HG03095 (cell line): ENCODE results near the gene RSPO3.

Experiments
- ATAC-seq: cut with Tn5 transposase; IDR thresholded peaks from one replicate; pipeline ENCODE4 v1.9.1; 2021; ENCODE audit warnings: moderate library complexity; ENCODE audit not compliant: unreplicated experiment

Gene RSPO3

GRCh38 chr6:127111526-127111925 lies 6.9 kb upstream of the RSPO3 start:
- no peak for ATAC-seq

DNA sequence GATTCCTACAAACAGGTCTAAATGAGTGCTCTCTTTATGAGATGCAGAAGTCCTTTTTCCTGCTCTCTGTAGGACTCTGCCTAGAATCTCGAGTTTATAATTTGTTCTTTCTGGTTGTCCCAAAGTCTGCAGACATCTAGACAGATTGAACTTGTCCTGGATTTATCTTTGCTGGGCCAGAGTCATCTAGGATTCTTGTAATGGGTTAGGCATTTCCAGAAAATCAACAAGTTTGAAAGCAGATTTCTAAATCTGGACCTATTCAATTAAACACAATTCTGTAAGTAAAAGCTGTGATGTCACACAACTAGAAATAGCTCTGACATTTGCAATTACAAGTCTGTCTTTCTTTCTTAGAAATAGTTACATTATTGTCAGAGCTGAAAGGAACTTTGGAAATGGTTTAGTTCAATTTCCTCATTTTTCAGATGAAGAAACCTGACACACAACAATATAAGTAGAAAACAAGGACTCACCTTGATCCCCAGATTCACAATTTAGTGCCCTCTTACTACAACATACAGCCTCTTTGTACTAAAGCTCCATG lies 4.2 kb upstream of the RSPO3 start:
- ATAC-seq: no peak

- no peak for ATAC-seq
These were observed 3.3 kb upstream of the RSPO3 start for GRCh38 chr6:127115084-127115655.

DNA sequence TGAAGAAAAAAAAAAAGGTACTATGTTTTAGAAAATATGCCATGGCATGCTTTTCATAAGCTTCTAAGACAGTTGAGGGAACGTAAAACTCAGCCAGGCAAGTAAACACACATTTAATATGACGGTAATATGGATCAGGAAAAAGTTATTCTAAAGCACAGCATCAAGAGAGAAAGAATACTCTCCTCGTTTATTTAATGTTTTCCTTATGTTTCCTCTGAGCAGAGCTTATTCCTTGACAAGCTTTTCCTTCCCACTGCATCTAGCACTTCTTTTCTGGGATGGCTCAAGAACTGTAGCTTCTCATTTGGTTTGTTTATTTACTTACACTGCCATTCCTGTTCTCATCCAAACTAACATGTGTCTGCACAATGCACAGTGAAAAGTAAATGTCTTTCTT lies 2.7 kb upstream of the RSPO3 start:
- no peak for ATAC-seq

GRCh38 chr6:127117979-127118297 lies 533 bp upstream of the RSPO3 start:
- ATAC-seq: no peak

DNA sequence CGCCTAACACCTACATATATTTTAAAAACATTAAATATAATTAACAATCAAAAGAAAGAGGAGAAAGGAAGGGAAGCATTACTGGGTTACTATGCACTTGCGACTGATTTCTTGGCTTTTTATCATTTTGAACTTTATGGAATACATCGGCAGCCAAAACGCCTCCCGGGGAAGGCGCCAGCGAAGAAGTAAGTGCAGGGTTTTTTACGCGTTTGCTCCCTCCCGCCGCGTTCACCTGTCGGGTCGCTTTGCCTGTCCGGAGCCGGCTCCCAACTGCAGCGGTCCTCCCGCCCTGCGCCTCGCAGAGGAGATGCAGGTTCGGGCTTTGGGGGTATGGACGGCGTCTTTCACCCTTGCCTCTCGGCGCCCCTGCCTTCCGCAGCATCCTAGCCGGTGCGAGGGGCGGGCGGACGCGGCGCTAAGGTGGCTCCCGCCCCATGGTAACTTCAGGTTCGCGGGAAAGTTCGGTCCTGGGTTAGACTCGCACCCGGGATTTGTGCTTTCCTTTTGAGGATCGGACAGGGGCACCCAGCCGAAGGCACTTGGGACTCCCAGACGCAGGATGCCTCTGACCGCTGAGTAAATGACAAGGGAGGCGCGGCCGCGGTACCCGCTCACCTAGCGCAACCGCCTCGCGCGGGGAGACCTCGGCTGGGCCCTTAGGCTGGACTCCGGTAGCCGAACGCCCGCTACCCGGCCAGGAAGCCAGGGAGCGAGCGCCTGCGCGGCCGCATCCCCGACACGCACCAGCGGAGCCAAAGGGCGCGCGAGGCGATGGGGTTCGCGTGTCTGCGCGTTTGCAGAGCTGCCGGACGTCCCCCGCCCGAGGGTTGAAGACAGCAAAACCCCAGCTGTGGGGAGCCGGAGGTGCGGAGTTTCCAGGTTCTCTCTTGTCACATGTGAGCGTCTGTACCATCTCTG lies 891 bp downstream of the RSPO3 start:
- ATAC-seq: peak; percentile 41

GRCh38 chr6:127120023-127120786 lies 1.7 kb downstream of the RSPO3 start:
- peak; percentile 8 for ATAC-seq

- ATAC-seq: peak; percentile 89
These were observed 2.5 kb downstream of the RSPO3 start for GRCh38 chr6:127120787-127121636.

GRCh38 chr6:127121637-127121960 lies 3.1 kb downstream of the RSPO3 start:
- no peak for ATAC-seq

GRCh38 chr6:127124172-127124571 lies 5.7 kb downstream of the RSPO3 start:
- ATAC-seq: no peak

GRCh38 chr6:127124680-127125079 lies 6.2 kb downstream of the RSPO3 start:
- no peak for ATAC-seq

- ATAC-seq: no peak
These were observed 9.6 kb downstream of the RSPO3 start for GRCh38 chr6:127128066-127128465.

DNA sequence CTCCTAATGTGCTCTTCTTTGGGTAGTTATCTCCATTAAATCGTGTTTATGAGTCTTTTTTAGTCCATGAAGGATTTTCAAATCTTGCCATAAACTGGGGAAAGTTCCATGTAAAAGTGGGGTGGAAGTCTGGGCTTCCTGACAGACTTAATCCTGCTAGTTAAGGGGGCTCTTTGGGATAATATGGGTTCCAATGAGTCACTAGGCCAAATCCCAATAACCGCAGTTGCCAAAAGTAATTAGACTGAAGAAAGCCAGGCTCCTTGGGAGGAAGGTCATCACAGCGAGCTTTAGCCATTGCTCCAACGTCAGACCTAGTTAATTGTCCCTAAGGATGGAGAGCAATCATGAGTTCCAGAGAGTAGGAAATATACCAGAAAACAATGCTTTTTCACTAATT lies 10.8 kb downstream of the RSPO3 start:
- ATAC-seq: no peak

DNA sequence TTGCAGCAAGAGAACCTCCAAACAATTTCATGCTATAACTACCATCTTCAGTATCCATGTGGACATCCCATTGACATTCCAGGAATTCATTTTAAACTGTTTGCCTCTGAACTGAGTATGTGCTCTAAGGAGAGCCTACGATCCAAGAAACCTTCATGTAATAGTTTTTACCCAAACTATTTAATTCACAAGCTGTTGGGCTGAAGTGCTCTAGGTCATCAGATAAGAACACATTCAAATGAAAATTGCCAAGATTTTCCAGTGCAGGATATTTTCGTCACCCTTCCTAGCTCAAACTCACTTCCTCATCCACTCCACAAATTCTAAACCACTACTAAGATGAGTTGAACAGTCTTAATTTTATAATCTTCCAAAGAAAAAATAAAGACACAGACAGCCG lies 12.8 kb downstream of the RSPO3 start:
- no peak for ATAC-seq

DNA sequence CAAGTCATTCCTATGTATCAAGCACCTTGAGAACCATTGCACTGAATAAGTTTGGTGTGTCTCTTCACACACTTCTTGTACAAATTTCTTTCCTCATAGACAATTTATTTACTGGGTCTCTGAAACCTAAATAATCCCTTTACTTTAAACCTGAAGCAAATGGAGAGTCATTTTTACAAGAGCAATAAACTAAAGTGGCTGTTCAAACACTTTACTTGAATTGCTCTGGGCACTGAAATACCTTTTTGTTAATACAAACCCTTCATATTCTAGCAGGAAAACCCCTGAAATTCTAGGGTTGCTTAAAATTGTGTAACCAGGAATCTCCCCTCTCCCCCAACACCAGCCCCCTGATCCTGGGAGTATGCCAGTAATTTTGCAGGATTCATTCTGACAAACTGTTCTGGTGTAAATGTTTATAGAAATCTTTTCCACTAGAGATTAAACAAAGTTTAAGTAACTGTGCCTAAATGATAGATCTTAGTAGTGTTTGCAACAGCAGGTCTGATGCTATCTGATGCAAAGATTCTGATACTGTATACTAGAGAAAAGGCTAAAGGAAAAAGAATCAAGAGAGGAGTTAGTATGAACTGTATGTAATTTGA lies 13.4 kb downstream of the RSPO3 start:
- no peak for ATAC-seq

DNA sequence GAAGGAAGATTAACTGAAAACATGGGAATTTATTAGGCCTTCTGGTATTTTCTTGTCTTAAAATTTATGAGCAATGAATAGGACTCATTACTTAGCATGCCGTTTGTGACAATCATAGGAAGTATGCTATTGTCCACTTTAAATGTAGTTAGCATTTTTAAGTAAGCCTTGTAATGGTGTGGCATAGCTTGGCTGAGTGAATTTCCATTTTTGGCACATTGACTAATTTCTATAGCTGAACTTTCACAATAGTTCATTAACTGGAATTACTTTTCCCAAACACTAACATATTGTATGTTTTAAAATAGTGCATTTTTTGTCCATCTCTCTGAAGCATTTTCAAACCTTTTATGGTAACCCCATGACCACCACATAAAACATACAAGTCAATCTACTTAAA lies 15.7 kb downstream of the RSPO3 start:
- ATAC-seq: no peak

- no peak for ATAC-seq
These were observed 18.3 kb downstream of the RSPO3 start for GRCh38 chr6:127136786-127137185.

DNA sequence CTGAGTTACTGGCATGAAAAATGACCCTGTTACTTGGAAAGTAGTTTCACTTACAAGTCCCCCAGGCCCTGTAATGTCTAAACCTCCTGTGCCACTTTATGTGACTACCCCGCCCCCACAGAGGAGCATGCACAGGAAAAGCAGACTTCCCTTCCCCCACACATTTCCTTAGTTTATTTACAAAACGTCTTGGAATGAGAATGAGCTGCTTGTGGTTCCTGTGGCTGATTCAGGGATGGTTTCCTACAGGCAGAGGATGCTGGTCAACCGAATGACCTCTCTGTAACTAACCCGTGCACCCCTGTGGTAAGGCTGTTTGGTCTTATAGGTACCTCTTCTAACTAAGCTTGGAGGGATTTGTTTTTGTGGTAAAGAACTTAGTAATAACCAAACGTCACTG lies 28.5 kb downstream of the RSPO3 start:
- ATAC-seq: no peak

GRCh38 chr6:127147534-127147933 lies 29.1 kb downstream of the RSPO3 start:
- ATAC-seq: no peak

DNA sequence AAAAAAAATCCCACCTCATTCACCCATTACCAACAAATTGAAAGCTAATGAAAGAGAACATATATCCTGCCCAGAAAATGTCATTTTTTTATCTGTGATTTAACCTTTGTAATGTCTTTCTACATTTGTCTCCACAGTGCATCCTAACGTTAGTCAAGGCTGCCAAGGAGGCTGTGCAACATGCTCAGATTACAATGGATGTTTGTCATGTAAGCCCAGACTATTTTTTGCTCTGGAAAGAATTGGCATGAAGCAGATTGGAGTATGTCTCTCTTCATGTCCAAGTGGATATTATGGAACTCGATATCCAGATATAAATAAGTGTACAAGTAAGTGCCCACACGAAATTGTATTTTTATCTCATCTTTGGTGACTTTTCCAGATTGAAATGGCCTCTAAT lies 30.0 kb downstream of the RSPO3 start:
- ATAC-seq: no peak
